Vagina (tissue), 2 donors: ENCODE results near the gene NCEH1. TPM values are rescaled to one million over a fixed set of nuclear protein-coding genes. Genes with fewer than 3 reads are reported as not detected.

ENCODE experiments used
- DNase-seq, 2 donors: peaks; one replicate each; pipeline ENCODE4 v3.0.0-alpha.2; 2017; ENCODE audit errors: extremely low spot score in 2 of 2
- H3K27ac ChIP-seq: fragments of 200-600 bp; sonication (generic); one replicate; pipeline ENCODE4 v1.5.1; 2019
- H3K27me3 ChIP-seq: fragments of 200-600 bp; sonication (generic); one replicate; pipeline ENCODE4 v1.5.1; 2019
- H3K36me3 ChIP-seq, 2 donors: fragments of 200-600 bp; sonication (generic); one replicate each; pipeline ENCODE4 v1.5.1; 2017 to 2019
- H3K4me1 ChIP-seq: fragments of 200-600 bp; sonication (generic); one replicate; pipeline ENCODE4 v1.5.1; 2019
- H3K4me3 ChIP-seq, 2 donors: fragments of 200-600 bp; sonication (generic); 1 replicate in 1 of 2; 2 replicates in 1 of 2; pipeline ENCODE4 v1.5.1; 2016 to 2019
- H3K9me3 ChIP-seq: fragments of 200-600 bp; sonication (generic); one replicate; pipeline ENCODE4 v1.5.1; 2019
- CTCF ChIP-seq, 3 experiments: fragments of 450-650 bp in 2 of 3; fragments of 200-600 bp in 1 of 3; sonication (generic) in 1 of 3; IDR thresholded peaks; one replicate each; pipeline ENCODE4 v1.5.1; 2017 to 2019; ENCODE audit warnings: antibody characterized with exemption in 3 of 3, mild to moderate bottlenecking in 2 of 3, moderate library complexity in 2 of 3
- POLR2A ChIP-seq, 2 donors: fragments of 450-650 bp; IDR thresholded peaks; one replicate each; pipeline ENCODE4 v1.6.1; 2017; ENCODE audit warnings: antibody characterized with exemption in 2 of 2, mild to moderate bottlenecking in 2 of 2, moderate library complexity in 2 of 2
- POLR2AphosphoS5 ChIP-seq, 2 donors: sonication (generic); formaldehyde crosslinking; IDR thresholded peaks; one replicate each; pipeline ENCODE4 v1.9.0; 2017; ENCODE audit warnings: antibody characterized with exemption in 2 of 2, mild to moderate bottlenecking in 2 of 2, low read depth in 1 of 2; ENCODE audit not compliant: insufficient read depth in 1 of 2
- intact Hi-C: fragments of 100-400 bp; cut with DNase I; formaldehyde crosslinking; loops from one replicate; pipeline ENCODE4 v1.15.1; 2023
- total RNA-seq: library from RNA; depleted of rRNA; stranded (reverse); fragments of >200 nt; gene quantifications from one replicate; pipeline ENCODE4 v1.2.3, GENCODE V29; 2016

The NCEH1 gene
- total RNA-seq, 1 donor from 2014 or later: 7.4 TPM

GRCh38 chr3:172659246-172660002 is 51.4 kb downstream of the NCEH1 start:
- no peaks in the 10 kb centered on the region for H3K9me3 ChIP-seq
- H3K27me3 ChIP-seq: no peaks in the 10 kb centered on the region
- H3K4me3 ChIP-seq: no peak overlapping the region
- no peaks in the 10 kb centered on the region for H3K36me3 ChIP-seq
- no peak for TF ChIP-seq POLR2A (IDR thresholded peaks at IDR 0.05)
- no peak for TF ChIP-seq POLR2AphosphoS5 (IDR thresholded peaks at IDR 0.05; ENCODE audit: insufficient read depth in 1 of 2, low read depth in 1 of 2)
- TF ChIP-seq CTCF (IDR thresholded peaks at IDR 0.05): no peak
- no peak for DNase-seq
- intact Hi-C loops: no loop called here
- no peaks in the 10 kb centered on the region for H3K4me1 ChIP-seq
- peak overlapping the region; percentile 37 for H3K27ac ChIP-seq

GRCh38 chr3:172658344-172659245 is 52.3 kb downstream of the NCEH1 start:
- intact Hi-C loops: no loop called here
- no peaks in the 10 kb centered on the region for H3K9me3 ChIP-seq
- no peaks in the 10 kb centered on the region for H3K27me3 ChIP-seq
- DNase-seq: no peak
- peak overlapping the region; percentile 37 for H3K27ac ChIP-seq
- no peak overlapping the region for H3K4me3 ChIP-seq
- TF ChIP-seq POLR2A (IDR thresholded peaks at IDR 0.05): no peak
- no peak for TF ChIP-seq POLR2AphosphoS5 (IDR thresholded peaks at IDR 0.05; ENCODE audit: insufficient read depth in 1 of 2, low read depth in 1 of 2)
- no peak for TF ChIP-seq CTCF (IDR thresholded peaks at IDR 0.05)
- no peaks in the 10 kb centered on the region for H3K36me3 ChIP-seq
- H3K4me1 ChIP-seq: no peaks in the 10 kb centered on the region

GRCh38 chr3:172656602-172657001 is 54.3 kb downstream of the NCEH1 start:
- no peaks in the 10 kb centered on the region for H3K9me3 ChIP-seq
- DNase-seq: no peak
- no peaks in the 10 kb centered on the region for H3K36me3 ChIP-seq
- no peak overlapping the region for H3K27ac ChIP-seq
- intact Hi-C loops: no loop called here
- H3K27me3 ChIP-seq: no peaks in the 10 kb centered on the region
- no peaks in the 10 kb centered on the region for H3K4me1 ChIP-seq
- no peak overlapping the region for H3K4me3 ChIP-seq
- no peak for TF ChIP-seq POLR2A (IDR thresholded peaks at IDR 0.05)
- TF ChIP-seq POLR2AphosphoS5 (IDR thresholded peaks at IDR 0.05; ENCODE audit: insufficient read depth in 1 of 2, low read depth in 1 of 2): no peak
- no peak for TF ChIP-seq CTCF (IDR thresholded peaks at IDR 0.05)

GRCh38 chr3:172655388-172655787 is 55.5 kb downstream of the NCEH1 start:
- Histone ChIP-seq H3K36me3 (no peaks in the 10 kb centered on the region), H3K27me3 (no peaks in the 10 kb centered on the region), H3K27ac (no peak overlapping the region), H3K4me1 (no peaks in the 10 kb centered on the region), H3K9me3 (no peaks in the 10 kb centered on the region), H3K4me3 (no peak overlapping the region)
- intact Hi-C loops: no loop called here
- TF ChIP-seq CTCF (IDR thresholded peaks at IDR 0.05) (no peak), POLR2A (IDR thresholded peaks at IDR 0.05) (no peak), POLR2AphosphoS5 (IDR thresholded peaks at IDR 0.05; ENCODE audit: insufficient read depth in 1 of 2, low read depth in 1 of 2) (no peak)
- DNase-seq: no peak
